Stimulated activated CD4-positive, alpha-beta T cell treated with anti-CD3 and anti-CD28 coated beads, Interleukin-15, amount 100 ng/mL, for 1 hour (primary cell): ENCODE data around the gene ARVCF.

Experiments
- DNase-seq, 2 donors: peaks; one replicate each; pipeline ENCODE4 v3.0.0-alpha.2; 2020; ENCODE audit warnings: low read depth in 1 of 2, low spot score in 1 of 2

Gene ARVCF

GRCh38 chr22:20054034-20054427 is 37.4 kb upstream of the ARVCF start:
- no peak for DNase-seq

- no peak for DNase-seq
Measured at GRCh38 chr22:20053407-20054033, 36.9 kb upstream of the ARVCF start.

GRCh38 chr22:20052309-20053259 is 36.0 kb upstream of the ARVCF start:
- DNase-seq: no peak

- no peak for DNase-seq
Measured at GRCh38 chr22:20051927-20052308, 35.3 kb upstream of the ARVCF start.

- DNase-seq: no peak
Measured at GRCh38 chr22:20046730-20047129, 30.1 kb upstream of the ARVCF start.

GRCh38 chr22:20044495-20045151 is 28.0 kb upstream of the ARVCF start:
- no peak for DNase-seq

GRCh38 chr22:20043997-20044342 is 27.3 kb upstream of the ARVCF start:
- no peak for DNase-seq

GRCh38 chr22:20043057-20043996 is 26.7 kb upstream of the ARVCF start:
- DNase-seq: no peak

GRCh38 chr22:20040327-20041200 is 23.9 kb upstream of the ARVCF start:
- DNase-seq: no peak

- no peak for DNase-seq
Measured at GRCh38 chr22:20039683-20040325, 23.2 kb upstream of the ARVCF start.

GRCh38 chr22:20038574-20038973 is 22.0 kb upstream of the ARVCF start:
- DNase-seq: no peak

- DNase-seq: no peak
Measured at GRCh38 chr22:20037419-20037818, 20.8 kb upstream of the ARVCF start.

GRCh38 chr22:20036535-20037392 is 20.1 kb upstream of the ARVCF start:
- no peak for DNase-seq

GRCh38 chr22:20036084-20036482 is 19.5 kb upstream of the ARVCF start:
- DNase-seq: no peak

- DNase-seq: no peak
Measured at GRCh38 chr22:20035375-20036083, 18.9 kb upstream of the ARVCF start.

- no peak for DNase-seq
Measured at GRCh38 chr22:20034143-20034542, 17.5 kb upstream of the ARVCF start.

GRCh38 chr22:20033045-20033706 is 16.6 kb upstream of the ARVCF start:
- DNase-seq: no peak
